ENCODE results near the gene ACTR2.

- TF ChIP-seq CTCF (IDR thresholded peaks at IDR 0.05) (no peak), POLR2A (IDR thresholded peaks at IDR 0.05) (no peak)
Measured at GRCh38 chr2:65300761-65301711, 73.4 kb downstream of the ACTR2 start.
